DMS53 (cell line): Measurements from ENCODE around the gene NEURL3.
A peak's percentile ranks its signal among the peaks of the same experiment; 100 is the strongest.
"Not testable (repeated sequence)": the region's sequence is repeated elsewhere in the genome, so short reads cannot be mapped to it uniquely, and the experiment has no call there.

ENCODE experiments used
- DNase-seq: peaks from one replicate; lab custom pipeline; 2025; lab: John Stamatoyannopoulos, UW

Gene NEURL3

DNA sequence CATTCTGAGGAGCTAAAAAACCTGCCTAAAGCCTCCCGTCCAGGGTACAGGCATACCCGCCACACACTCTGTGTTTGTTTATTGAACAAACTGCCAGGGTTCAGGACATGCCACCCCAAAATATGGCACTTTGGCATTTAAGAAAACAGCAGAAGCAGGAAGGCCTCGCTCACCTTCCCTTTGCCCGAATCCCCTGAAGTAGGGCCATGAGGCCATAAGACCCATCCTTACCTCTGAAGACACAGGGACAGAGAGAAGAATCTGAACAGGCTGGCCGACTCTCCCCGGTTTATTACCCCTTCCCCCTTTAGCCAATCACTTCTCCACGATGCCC, 1.7 kb upstream of the NEURL3 start:
- DNase-seq = no peak

DNA sequence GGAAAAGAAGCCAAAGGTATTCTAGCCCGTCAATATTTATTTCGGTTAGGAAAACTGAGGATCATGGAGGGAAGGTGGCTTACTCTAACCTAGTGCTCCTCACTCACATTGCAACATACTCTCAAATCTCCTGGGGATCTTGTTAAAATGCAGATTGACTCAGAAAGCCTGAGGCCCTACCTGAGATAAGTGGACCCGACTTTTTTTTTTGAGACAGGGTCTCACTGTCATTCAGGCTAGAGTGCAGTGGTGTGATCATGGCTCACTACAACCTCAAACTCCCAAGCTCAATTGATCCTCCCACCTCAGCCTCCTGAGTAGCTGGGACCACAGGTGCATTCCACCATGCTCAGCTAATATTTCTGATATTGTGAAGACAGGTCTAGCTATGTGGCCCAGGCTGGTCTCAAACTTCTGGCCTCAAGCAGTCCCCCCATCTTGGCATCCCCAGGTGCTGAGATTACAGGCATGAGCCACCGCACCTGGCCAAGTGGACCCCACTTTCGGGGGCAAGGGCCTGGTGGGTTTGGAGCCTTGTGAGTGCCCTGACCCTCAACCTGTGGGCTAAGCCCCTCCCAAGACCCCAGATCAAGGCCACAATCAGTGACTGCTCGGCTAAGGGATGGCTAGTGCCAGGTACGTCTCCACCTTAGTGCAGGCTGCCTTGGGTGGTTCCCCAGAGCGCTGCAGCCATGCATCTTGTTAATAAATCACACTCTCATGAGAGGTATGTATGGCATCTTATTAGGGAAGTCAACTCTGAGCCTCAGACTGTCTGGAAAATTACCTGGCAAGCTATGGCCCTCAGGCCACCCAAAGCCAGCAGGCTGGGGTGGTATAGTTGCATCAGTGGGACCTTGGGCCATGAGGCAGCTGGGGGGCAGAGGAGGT, 1.1 kb upstream of the NEURL3 start:
- DNase-seq = no peak

DNA sequence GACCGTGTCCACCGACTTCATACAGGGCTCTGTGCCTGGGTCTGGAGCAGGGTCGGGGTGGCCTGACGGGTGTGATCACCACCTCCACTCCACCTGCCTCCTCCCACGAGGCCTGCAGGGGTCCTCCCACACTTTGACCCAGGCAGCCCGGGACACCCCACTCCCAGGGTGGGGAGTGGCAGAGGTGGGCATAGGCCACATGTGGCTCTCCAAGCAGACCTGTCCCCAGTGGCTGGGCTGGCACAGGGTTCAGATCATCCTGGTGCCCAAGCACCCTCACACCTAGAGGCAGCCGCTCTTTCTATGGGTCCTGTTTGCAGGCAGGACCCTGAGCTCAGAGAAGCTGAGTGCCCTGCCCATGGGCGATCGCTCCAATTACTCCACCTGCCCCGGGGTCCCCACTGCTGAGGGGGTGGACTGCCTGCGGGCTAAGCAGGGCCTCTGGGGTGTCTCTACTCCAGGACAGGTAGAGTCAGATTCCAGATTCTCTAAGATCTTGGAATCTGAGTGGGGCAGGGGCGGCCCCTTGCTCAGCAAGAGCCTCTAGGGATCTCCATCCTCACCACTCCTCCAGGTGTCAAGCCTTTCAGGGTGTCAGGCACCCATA, 1.4 kb downstream of the NEURL3 start:
- DNase-seq = no peak

GRCh38 chr2:96502891-96503636, 2.1 kb downstream of the NEURL3 start:
- peak; percentile 43 for DNase-seq

- no peak for DNase-seq
Measured at GRCh38 chr2:96501886-96502810, 3.0 kb downstream of the NEURL3 start.

DNA sequence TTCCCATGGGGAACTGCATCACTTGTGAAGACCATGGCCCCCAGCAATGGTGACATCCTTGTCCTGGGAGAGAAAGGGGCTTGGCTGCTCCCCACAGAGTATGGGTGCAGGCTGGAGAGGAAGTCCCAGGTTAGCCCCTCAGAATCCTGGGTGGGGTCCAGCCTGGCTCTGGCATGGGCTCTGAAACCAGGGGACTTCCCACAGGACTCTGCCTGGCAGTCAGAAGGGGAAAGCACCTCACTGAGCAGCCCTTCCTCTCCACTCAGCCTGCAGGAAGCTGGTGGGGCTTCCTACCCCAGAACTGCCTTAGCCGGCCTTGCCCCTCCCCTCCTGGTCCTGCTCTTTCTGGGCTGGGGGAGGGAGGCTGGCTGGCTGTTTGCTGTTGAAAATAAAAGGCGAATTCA, 3.7 kb downstream of the NEURL3 start:
- DNase-seq = no peak

DNA sequence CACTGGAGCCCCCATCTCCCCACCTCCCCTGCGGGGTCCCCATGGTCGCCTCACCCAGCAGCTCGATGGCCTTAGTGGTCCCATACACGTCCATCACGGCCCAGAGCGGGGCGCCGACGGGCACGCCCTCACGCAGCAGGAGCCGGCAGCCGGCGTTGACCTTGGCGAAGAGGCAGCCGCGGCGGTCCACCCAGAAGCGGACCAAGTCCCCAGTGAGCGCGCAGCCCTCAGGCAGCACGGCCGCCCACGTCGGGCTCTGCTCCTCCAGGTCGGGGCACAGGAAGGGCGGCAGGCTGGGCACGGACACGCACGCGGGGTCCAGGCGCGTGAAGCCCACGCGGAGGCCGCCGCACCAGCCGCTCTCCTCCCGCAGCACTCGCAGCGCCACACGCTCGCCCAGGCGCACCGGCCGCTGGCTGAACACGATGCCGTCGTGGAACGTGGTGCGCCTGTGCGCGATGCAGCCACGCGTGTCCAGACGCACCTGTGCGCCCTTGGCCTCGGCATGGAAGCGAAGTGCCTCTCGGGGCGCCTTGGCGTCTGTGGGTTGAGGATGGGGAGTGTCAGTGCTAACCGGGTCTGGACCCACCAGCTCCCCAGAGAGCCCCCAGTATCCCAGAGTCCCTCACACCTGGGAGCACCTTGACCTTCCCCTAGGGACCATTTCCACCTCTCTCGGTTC, 4.6 kb downstream of the NEURL3 start:
- no peak for DNase-seq

DNA sequence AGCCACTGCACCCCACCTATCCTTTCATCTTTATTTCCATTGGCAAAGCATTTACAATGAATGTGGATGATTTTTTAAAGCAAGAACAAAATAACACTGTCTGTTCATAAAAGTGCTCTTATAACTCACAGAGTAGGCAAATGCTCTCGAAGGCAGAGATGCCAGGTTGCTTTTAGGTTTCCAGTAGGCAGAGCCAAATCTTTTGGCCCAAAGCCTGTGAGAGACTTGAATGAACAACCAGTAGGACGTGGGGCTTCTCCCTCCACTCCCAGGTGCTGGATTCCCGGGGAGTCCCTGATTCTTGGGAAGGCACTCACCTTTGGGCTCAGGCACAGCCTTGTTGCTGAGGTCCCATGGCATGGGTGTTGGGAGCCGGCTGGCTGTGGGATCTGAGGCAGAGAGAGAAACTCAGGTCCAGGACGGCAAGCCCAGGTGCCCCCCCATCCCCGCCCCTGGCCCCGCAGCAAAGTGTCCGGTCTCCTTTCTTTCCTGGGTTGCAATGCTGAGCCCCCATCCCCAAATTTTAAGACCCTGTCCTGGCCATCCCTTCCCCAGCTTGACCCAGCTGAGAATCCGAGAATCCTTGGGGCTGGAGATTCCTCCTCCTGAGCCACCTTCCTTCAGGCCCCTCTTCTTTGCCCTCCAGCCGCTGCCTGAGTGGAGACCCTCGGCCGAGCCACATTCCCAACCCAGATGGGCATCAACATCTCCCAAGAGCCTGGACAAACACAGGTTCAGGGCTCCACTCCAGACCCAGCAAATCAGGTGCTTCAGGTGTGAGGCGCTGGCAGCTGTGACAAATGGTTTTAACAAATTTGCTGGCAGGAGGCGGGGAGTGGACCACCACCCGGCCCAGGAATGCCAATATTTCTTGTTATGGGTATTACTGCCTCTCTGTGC, 5.8 kb downstream of the NEURL3 start:
- DNase-seq = no peak

DNA sequence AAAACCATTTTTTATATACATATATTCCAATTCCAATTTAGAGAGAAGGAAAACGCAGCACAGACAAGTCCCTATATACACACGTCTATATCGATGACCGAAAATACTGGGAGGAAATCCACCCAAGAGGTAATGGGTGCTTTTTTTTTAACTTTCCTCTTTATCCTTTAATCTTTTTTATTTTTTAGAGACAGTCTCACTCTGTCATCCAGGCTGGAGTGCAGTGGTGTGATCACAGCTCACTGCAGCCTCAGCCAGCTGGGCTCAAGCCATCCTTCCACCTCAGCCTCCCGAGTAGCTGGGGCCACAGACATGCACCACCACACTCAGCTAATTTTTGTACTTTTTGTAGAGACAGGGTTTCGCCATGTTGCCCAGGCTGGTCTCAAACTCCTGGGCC, 6.5 kb downstream of the NEURL3 start:
- not testable (repeated sequence) for DNase-seq

DNA sequence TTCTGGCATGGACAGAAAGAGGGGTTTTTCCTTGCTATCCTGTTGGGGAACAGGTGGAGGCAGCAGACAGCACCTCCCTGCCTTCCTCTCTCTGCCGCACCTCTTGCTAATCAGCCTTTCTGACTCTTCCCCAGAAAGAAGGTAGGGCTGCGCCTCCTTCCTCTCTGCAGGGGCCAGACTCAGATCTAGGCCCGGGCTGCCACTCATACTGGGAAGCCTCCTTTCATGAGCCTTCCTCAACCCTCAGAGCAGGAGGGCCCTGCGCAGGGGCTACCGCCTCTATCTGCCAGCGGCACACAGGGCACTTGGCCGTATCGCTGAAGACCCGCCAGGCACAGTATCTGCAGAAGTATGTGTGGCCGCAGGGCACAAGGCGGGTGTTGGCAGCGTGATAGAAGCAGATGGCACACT, 7.1 kb downstream of the NEURL3 start:
- DNase-seq = no peak

- no peak for DNase-seq
Measured at GRCh38 chr2:96495982-96496629, 9.1 kb downstream of the NEURL3 start.

GRCh38 chr2:96494188-96494587, 11.0 kb downstream of the NEURL3 start:
- DNase-seq = no peak

GRCh38 chr2:96493072-96493471, 12.1 kb downstream of the NEURL3 start:
- DNase-seq = no peak

DNA sequence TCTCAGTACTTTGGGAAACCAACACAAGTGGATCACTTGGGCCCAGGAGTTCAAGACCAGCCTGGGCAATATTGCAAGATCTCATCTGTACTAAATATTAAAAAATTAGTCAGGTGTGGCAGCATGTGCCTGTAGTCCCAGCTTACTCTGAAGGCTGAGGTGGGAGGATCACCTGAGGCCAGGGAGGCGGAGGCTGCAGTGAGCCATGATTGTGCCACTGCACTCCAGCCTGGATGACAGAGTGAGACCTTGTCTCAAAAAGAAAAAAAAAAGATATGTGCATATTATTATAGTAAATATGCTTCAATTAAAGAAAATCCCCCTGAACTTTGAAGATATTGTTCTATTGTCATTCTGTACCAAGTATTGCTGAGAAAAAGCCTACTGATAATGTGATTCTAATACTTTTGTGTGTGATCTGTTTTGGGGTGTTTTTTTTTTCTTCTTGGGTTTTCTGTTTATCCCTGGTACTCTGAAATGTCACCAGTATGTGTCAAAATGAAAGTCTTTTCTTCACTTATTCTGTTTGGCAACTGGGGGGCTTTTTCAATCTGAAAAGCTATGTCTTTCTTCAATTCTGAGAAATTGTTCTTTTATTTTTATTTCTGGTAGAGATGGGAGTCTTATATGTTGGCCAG, 13.2 kb downstream of the NEURL3 start:
- DNase-seq = no peak

GRCh38 chr2:96489663-96490062, 15.5 kb downstream of the NEURL3 start:
- DNase-seq = no peak

- DNase-seq = no peak
Measured at GRCh38 chr2:96489261-96489660, 15.9 kb downstream of the NEURL3 start.

- no peak for DNase-seq
Measured at GRCh38 chr2:96486696-96487095, 18.5 kb downstream of the NEURL3 start.

DNA sequence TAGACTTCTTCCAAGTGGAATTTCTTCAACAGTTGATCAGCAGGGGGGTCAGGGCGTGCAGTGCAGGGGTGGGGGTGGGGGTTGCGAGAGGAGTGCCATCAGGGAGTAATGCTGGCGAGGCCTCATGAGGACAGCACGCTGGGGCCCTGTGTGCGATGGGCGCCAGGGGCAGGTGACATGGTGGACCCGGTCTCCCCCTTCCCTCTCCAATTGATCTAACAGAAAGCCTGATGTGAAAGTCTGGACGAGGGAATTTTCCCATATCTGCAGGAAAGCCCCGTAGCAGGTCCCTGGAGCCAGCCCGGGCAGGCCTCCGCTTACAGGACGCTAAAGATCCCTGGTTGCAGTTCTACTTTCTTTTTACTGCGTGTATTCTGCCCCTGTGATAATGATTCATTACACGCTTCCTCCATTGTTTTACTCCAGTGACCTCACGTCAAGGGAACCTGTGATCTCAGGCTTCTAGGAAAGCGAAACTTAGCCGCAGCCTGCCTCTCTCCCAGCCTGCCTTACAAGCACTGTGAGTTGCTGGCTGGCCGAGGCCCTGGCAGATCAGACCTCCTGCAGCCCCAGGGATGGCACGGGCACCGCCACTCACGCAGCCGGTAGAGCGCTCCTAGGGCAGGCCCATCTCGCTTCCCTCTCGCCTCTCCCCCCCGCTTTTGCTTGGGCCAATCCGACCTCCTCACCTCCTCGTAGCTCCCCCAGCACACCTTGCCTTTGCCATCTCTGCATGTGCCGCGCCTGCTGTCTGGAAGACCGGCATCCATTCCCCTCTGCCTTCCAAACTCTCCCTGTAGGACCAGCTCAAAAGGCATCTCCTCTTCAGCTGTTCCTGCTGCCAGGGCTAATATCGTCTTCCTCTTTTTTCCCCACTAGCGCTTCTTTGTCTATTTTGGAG, 19.2 kb downstream of the NEURL3 start:
- peak; percentile 93 for DNase-seq
